Mesendoderm (in vitro differentiated cells): ENCODE results near the gene LGALS12.

Experiments used
- DNase-seq: peaks from one replicate; pipeline ENCODE4 v3.0.0; 2013
- H2AK5ac ChIP-seq: 2 replicates; pipeline ENCODE4 v1.6.1; 2013; ENCODE audit warnings: low read length, inconsistent platforms
- H2BK120ac ChIP-seq: 2 replicates; pipeline ENCODE4 v1.6.1; 2013; ENCODE audit warnings: low read depth, mild to moderate bottlenecking, low read length, moderate library complexity, mixed read lengths
- H2BK15ac ChIP-seq: replicated peaks from 2 replicates; pipeline ENCODE4 v1.6.1; 2013; ENCODE audit warnings: low read depth, mild to moderate bottlenecking, moderate library complexity
- H2BK5ac ChIP-seq: 2 replicates; pipeline ENCODE4 v1.6.1; 2013; ENCODE audit warnings: low read length, inconsistent platforms
- H3K18ac ChIP-seq: 2 replicates; pipeline ENCODE4 v1.6.1; 2013; ENCODE audit warnings: mild to moderate bottlenecking, low read length, mixed read lengths
- H3K23ac ChIP-seq: one replicate; pipeline ENCODE4 v1.6.1; 2013; ENCODE audit warnings: low read length
- H3K27ac ChIP-seq: 2 replicates; pipeline ENCODE4 v1.5.1; 2013; ENCODE audit warnings: low read depth, mild to moderate bottlenecking, inconsistent platforms, low read length, moderate library complexity
- H3K27me3 ChIP-seq: 2 replicates; pipeline ENCODE4 v1.6.1; 2013; ENCODE audit warnings: low read length, control low read depth, mild to moderate bottlenecking, inconsistent platforms; ENCODE audit not compliant: insufficient read depth, poor library complexity
- H3K36me3 ChIP-seq: 2 replicates; pipeline ENCODE4 v1.6.1; 2013; ENCODE audit warnings: low read length, inconsistent platforms; ENCODE audit not compliant: control insufficient read depth, insufficient read depth
- H3K4ac ChIP-seq: one replicate; pipeline ENCODE4 v1.6.1; 2013; ENCODE audit warnings: low read depth, mild to moderate bottlenecking, low read length, moderate library complexity
- H3K4me1 ChIP-seq: 2 replicates; pipeline ENCODE4 v1.6.1; 2013; ENCODE audit warnings: low read depth, low read length, inconsistent platforms; ENCODE audit not compliant: control insufficient read depth
- H3K4me2 ChIP-seq: 2 replicates; pipeline ENCODE4 v1.6.1; 2013; ENCODE audit warnings: low read length
- H3K4me3 ChIP-seq: 2 replicates; pipeline ENCODE4 v1.5.1; 2013; ENCODE audit warnings: mild to moderate bottlenecking, low read length
- H3K56ac ChIP-seq: one replicate; pipeline ENCODE4 v1.6.1; 2013; ENCODE audit warnings: low read length
- H3K79me1 ChIP-seq: 2 replicates; pipeline ENCODE4 v1.6.1; 2013; ENCODE audit warnings: low read length, inconsistent platforms
- H3K79me2 ChIP-seq: 2 replicates; pipeline ENCODE4 v1.6.1; 2013; ENCODE audit warnings: mild to moderate bottlenecking, low read length; ENCODE audit not compliant: control insufficient read depth, insufficient read depth
- H3K9ac ChIP-seq: 2 replicates; pipeline ENCODE4 v1.6.1; 2013; ENCODE audit warnings: low read length, inconsistent platforms
- H4K5ac ChIP-seq: one replicate; pipeline ENCODE4 v1.6.1; 2013; ENCODE audit warnings: low read length
- H4K8ac ChIP-seq: one replicate; pipeline ENCODE4 v1.6.1; 2013; ENCODE audit warnings: low read depth, mild to moderate bottlenecking, control low read depth, low read length, moderate library complexity
- WGBS: extraction: QIAGEN DNeasy Blood & Tissue Kit; methylation state at CpG from one replicate; pipeline ENCODE4 v1.1.7; 2013; ENCODE audit warnings: low lambda C conversion rate, missing lambda C conversion rate; ENCODE audit not compliant: insufficient coverage; ENCODE audit errors: extremely low coverage; 5-methylcytosine and 5-hydroxymethylcytosine counted together

LGALS12 gene

GRCh38 chr11:63478896-63479295 is 27.0 kb upstream of the LGALS12 start:
- Histone ChIP-seq H3K56ac (peak overlapping the region; percentile 85), H3K36me3 (no peaks in the 10 kb centered on the region), H2BK120ac (no peak overlapping the region), H3K4me3 (no peak overlapping the region), H3K4me1 (peaks cover 2% of the 10 kb centered on the region), H4K5ac (no peak overlapping the region), H3K18ac (peak overlapping the region; percentile 76), H4K8ac (no peak overlapping the region), H3K79me2 (no peaks in the 10 kb centered on the region), H3K4me2 (no peak overlapping the region), H3K23ac (no peak overlapping the region), H3K27ac (no peak overlapping the region), H2AK5ac (no peak overlapping the region), H3K9ac (peak overlapping the region; percentile 8), H3K4ac (peak overlapping the region; percentile 94), H2BK5ac (no peak overlapping the region), H3K79me1 (no peaks in the 10 kb centered on the region), H3K27me3 (no peaks in the 10 kb centered on the region), H2BK15ac (peak overlapping the region; percentile 98)
- DNase-seq, result peak; percentile 89
- WGBS, result no CpG with 5 or more reads among the region's 5 CpGs

- H3K79me1 ChIP-seq, result no peaks in the 10 kb centered on the region
- peak overlapping the region; percentile 1 for H3K18ac ChIP-seq
- no peak overlapping the region for H2BK120ac ChIP-seq
- peak overlapping the region; percentile 6 for H3K4ac ChIP-seq
- H3K9ac ChIP-seq, result no peak overlapping the region
- H3K4me1 ChIP-seq, result peaks cover 2% of the 10 kb centered on the region
- H3K23ac ChIP-seq, result no peak overlapping the region
- H3K4me3 ChIP-seq, result no peak overlapping the region
- no peak overlapping the region for H2BK15ac ChIP-seq
- no peaks in the 10 kb centered on the region for H3K79me2 ChIP-seq
- H2AK5ac ChIP-seq, result peak overlapping the region; percentile 70
- no peak for DNase-seq
- H3K56ac ChIP-seq, result no peak overlapping the region
- H3K27ac ChIP-seq, result no peak overlapping the region
- no peak overlapping the region for H4K5ac ChIP-seq
- no peak overlapping the region for H2BK5ac ChIP-seq
- H3K27me3 ChIP-seq, result no peaks in the 10 kb centered on the region
- no peaks in the 10 kb centered on the region for H3K36me3 ChIP-seq
- WGBS, result no CpG with 5 or more reads among the region's 6 CpGs
- no peak overlapping the region for H3K4me2 ChIP-seq
- no peak overlapping the region for H4K8ac ChIP-seq
Measured at GRCh38 chr11:63480039-63480438, 25.8 kb upstream of the LGALS12 start.

- Histone ChIP-seq H2BK5ac (no peak overlapping the region), H3K4me1 (no peaks in the 10 kb centered on the region), H3K18ac (no peak overlapping the region), H3K9ac (no peak overlapping the region), H3K4ac (no peak overlapping the region), H3K4me2 (no peak overlapping the region), H2BK120ac (no peak overlapping the region), H3K23ac (no peak overlapping the region), H3K36me3 (no peaks in the 10 kb centered on the region), H2AK5ac (no peak overlapping the region), H4K8ac (no peak overlapping the region), H3K4me3 (no peak overlapping the region), H2BK15ac (no peak overlapping the region), H3K27me3 (no peaks in the 10 kb centered on the region), H3K27ac (no peak overlapping the region), H3K56ac (no peak overlapping the region), H3K79me1 (no peaks in the 10 kb centered on the region), H3K79me2 (no peaks in the 10 kb centered on the region), H4K5ac (no peak overlapping the region)
- DNase-seq, result no peak
- no CpG with 5 or more reads among the region's 3 CpGs for WGBS
Measured at GRCh38 chr11:63485777-63486176, 20.1 kb upstream of the LGALS12 start.

- WGBS, result no CpG with 5 or more reads among the region's 1 CpG
- H3K4me3 ChIP-seq, result no peak overlapping the region
Measured at GRCh38 chr11:63488789-63489188, 17.1 kb upstream of the LGALS12 start.

GRCh38 chr11:63489879-63490278 is 16.0 kb upstream of the LGALS12 start:
- peak overlapping the region; percentile 94 for H3K18ac ChIP-seq
- H3K9ac ChIP-seq, result peak overlapping the region; percentile 84
- H3K36me3 ChIP-seq, result no peaks in the 10 kb centered on the region
- H3K4me2 ChIP-seq, result peak overlapping the region; percentile 9
- peak overlapping the region; percentile 97 for H3K4ac ChIP-seq
- H2BK15ac ChIP-seq, result no peak overlapping the region
- no peaks in the 10 kb centered on the region for H3K79me2 ChIP-seq
- H4K8ac ChIP-seq, result no peak overlapping the region
- H3K27me3 ChIP-seq, result no peaks in the 10 kb centered on the region
- peak; percentile 89 for DNase-seq
- no CpG with 5 or more reads among the region's 3 CpGs for WGBS
- H3K4me3 ChIP-seq, result no peak overlapping the region
- H3K56ac ChIP-seq, result peak overlapping the region; percentile 86
- H4K5ac ChIP-seq, result no peak overlapping the region
- no peak overlapping the region for H2AK5ac ChIP-seq
- no peaks in the 10 kb centered on the region for H3K79me1 ChIP-seq
- no peaks in the 10 kb centered on the region for H3K4me1 ChIP-seq
- H3K27ac ChIP-seq, result peak overlapping the region; percentile 85
- peak overlapping the region; percentile 90 for H2BK120ac ChIP-seq
- peak overlapping the region; percentile 61 for H2BK5ac ChIP-seq
- no peak overlapping the region for H3K23ac ChIP-seq

More at GRCh38 chr11:63488789-63489188, 17.1 kb upstream of the LGALS12 start:
- Histone ChIP-seq H4K8ac (no peak overlapping the region), H3K18ac (no peak overlapping the region), H3K27me3 (no peaks in the 10 kb centered on the region), H3K56ac (no peak overlapping the region), H3K27ac (no peak overlapping the region), H2BK5ac (no peak overlapping the region), H3K79me1 (no peaks in the 10 kb centered on the region), H3K79me2 (no peaks in the 10 kb centered on the region), H2BK15ac (no peak overlapping the region), H4K5ac (no peak overlapping the region), H2AK5ac (no peak overlapping the region), H3K4me2 (no peak overlapping the region), H2BK120ac (no peak overlapping the region), H3K23ac (no peak overlapping the region), H3K36me3 (no peaks in the 10 kb centered on the region), H3K9ac (no peak overlapping the region), H3K4ac (no peak overlapping the region), H3K4me1 (no peaks in the 10 kb centered on the region)
- DNase-seq, result no peak

GRCh38 chr11:63490551-63491239 is 15.2 kb upstream of the LGALS12 start, which contains the start of gene PLAAT5:
TSS of gene PLAAT5 (minus strand) at chr11:63491167. CDS start at chr11:63491034, 133 bp downstream.
- peak within 1 kb of the TSS; percentile 35 for H4K5ac ChIP-seq
- DNase-seq, result peak; percentile 84
- H3K79me2 ChIP-seq, result no peaks in the 10 kb centered on the region
- peak within 1 kb of the TSS; percentile 61 for H2BK5ac ChIP-seq
- peak within 1 kb of the TSS; percentile 93 for H3K27ac ChIP-seq
- H3K4ac ChIP-seq, result peak within 1 kb of the TSS; percentile 97
- H2AK5ac ChIP-seq, result no peak within 1 kb of the TSS
- H3K4me2 ChIP-seq, result peak within 1 kb of the TSS; percentile 60
- no peak within 1 kb of the TSS for H3K23ac ChIP-seq
- H3K18ac ChIP-seq, result peak within 1 kb of the TSS; percentile 94
- H2BK120ac ChIP-seq, result peak within 1 kb of the TSS; percentile 90
- H3K27me3 ChIP-seq, result no peaks in the 10 kb centered on the region
- peak within 1 kb of the TSS; percentile 15 for H3K4me3 ChIP-seq
- H3K4me1 ChIP-seq, result no peaks in the 10 kb centered on the region
- H3K79me1 ChIP-seq, result no peaks in the 10 kb centered on the region
- H3K9ac ChIP-seq, result peak within 1 kb of the TSS; percentile 84
- no peaks in the 10 kb centered on the region for H3K36me3 ChIP-seq
- peak within 1 kb of the TSS; percentile 94 for H4K8ac ChIP-seq
- peak within 1 kb of the TSS; percentile 23 for H2BK15ac ChIP-seq
- H3K56ac ChIP-seq, result peak within 1 kb of the TSS; percentile 86
- WGBS, result no CpG with 5 or more reads among the region's 60 CpGs
